Gastrocnemius medialis (tissue), 4 donors: ENCODE data around the gene CTR9. TPM values are rescaled to one million over a fixed set of nuclear protein-coding genes. Genes with fewer than 3 reads are reported as not detected.

Experiments used
- ATAC-seq, 2 donors: fragments of 150-250 bp; one replicate each; pipeline ENCODE4 v1.9.1; 2016
- DNase-seq, 2 donors: peaks; one replicate each; pipeline ENCODE4 v3.0.0-alpha.2; 2019
- H3K27ac ChIP-seq, 4 donors: fragments of 200-600 bp; sonication (generic); 1 replicate in 1 of 4; 2 replicates in 3 of 4; pipeline ENCODE4 v1.5.1; 2016 to 2018; ENCODE audit warnings: mild to moderate bottlenecking in 2 of 4, moderate library complexity in 1 of 4
- H3K27me3 ChIP-seq, 3 donors: fragments of 200-600 bp; sonication (generic) in 2 of 3; 1 replicate in 1 of 3; 2 replicates in 2 of 3; pipeline versions ENCODE4 v1.5.1 to v1.6.0; 2016 to 2019; ENCODE audit warnings: mild to moderate bottlenecking in 1 of 3, moderate library complexity in 1 of 3
- H3K36me3 ChIP-seq, 2 donors: fragments of 200-600 bp; sonication (generic) in 1 of 2; one replicate each; pipeline ENCODE4 v1.5.1; 2017 to 2018
- H3K4me1 ChIP-seq, 2 donors: fragments of 200-600 bp; sonication (generic) in 1 of 2; one replicate each; pipeline ENCODE4 v1.5.1; 2016 to 2017; ENCODE audit warnings: mild to moderate bottlenecking in 2 of 2
- H3K4me3 ChIP-seq, 4 donors: fragments of 200-600 bp; sonication (generic) in 3 of 4; 1 replicate in 1 of 4; 2 replicates in 3 of 4; pipeline ENCODE4 v1.5.1; 2016 to 2019; ENCODE audit warnings: mild to moderate bottlenecking in 2 of 4
- H3K9me3 ChIP-seq, 3 donors: fragments of 200-600 bp; sonication (generic) in 2 of 3; 1 replicate in 1 of 3; 2 replicates in 2 of 3; pipeline ENCODE4 v1.5.1; 2016 to 2019
- POLR2A ChIP-seq, 2 donors: fragments of 450-650 bp; IDR thresholded peaks; one replicate each; pipeline ENCODE4 v1.6.1; 2017; ENCODE audit warnings: antibody characterized with exemption in 2 of 2, mild to moderate bottlenecking in 2 of 2, moderate library complexity in 2 of 2
- in situ Hi-C, 4 donors: fragments of 200-750 bp; cut with MboI; loops; one replicate each; pipeline versions ENCODE4 v1.15.0 to v1.8.0; 2017; ENCODE audit warnings: low sequenced_read_pairs in 4 of 4
- intact Hi-C: fragments of 100-400 bp; cut with DNase I; formaldehyde crosslinking; loops from one replicate; pipeline ENCODE4 v1.15.1; 2023; ENCODE audit warnings: low total_unique reads
- total RNA-seq, 4 donors: library from RNA; depleted of rRNA; stranded (reverse); fragments of >200 nt; gene quantifications; one replicate each; pipeline versions ENCODE4 v1.1.0 to v1.2.3, GENCODE V29; 2016
- TF ChIP-seq, protein P1 (sequence below), 5 experiments: fragments of 450-650 bp in 3 of 5; fragments of 200-600 bp in 2 of 5; sonication (generic) in 2 of 5; IDR thresholded peaks in 4 of 5; conservative IDR thresholded peaks in 1 of 5; 1 replicate in 4 of 5; 2 replicates in 1 of 5; pipeline ENCODE4 v1.5.1; 2016 to 2019; ENCODE audit warnings: antibody characterized with exemption in 5 of 5, mild to moderate bottlenecking in 3 of 5, moderate library complexity in 3 of 5

The CTR9 gene
- total RNA-seq, 4 donors from 2014 or later, result 18.3 to 22.2 (median 20.4) TPM

DNA sequence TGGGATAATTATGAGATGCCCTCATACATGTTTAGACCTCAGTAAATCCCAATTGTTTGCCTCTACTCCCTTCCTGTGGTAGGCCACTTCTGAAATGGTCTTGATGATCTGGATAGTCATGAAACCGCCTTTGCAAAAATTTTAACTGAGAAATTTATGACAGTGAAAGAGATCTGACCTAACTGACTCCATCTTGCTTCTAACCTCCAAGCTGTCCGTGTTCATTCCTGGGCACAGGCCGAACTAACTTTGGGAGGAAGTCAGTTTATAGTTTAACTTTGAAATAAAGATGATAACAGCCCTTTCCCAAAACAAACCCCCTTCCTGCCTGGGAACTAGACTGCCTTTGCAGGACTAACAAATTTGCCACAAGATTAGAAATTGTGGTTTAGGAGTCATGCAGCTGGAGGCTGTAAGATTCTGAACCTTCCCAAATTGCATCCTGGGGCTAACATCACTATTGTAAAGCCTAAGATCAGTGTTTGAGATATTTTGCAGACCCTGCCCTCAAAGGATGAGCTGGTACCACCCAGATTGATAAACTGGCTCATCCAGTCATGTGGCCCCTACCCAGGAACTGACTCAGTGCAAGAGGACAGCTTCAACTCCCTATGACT lies 19.9 kb upstream of the CTR9 start:
- no peak for ATAC-seq
- intact Hi-C loops, result loop anchor here (5.0 to 10.0 kb wide), 5 partner anchors 54 to 976 kb away; partner anchors contain the start of genes ADM and RNF141
- Histone ChIP-seq H3K36me3 (no peaks in the 10 kb centered on the region), H3K4me3 (no peak overlapping the region), H3K9me3 (no peaks in the 10 kb centered on the region), H3K4me1 (peaks cover 15 to 18% of the 10 kb centered on the region in 2 donors), H3K27ac (no peak overlapping the region), H3K27me3 (no peaks in the 10 kb centered on the region)
- TF ChIP-seq POLR2A (IDR thresholded peaks at IDR 0.05), result no peak
- TF ChIP-seq, protein P1, sequence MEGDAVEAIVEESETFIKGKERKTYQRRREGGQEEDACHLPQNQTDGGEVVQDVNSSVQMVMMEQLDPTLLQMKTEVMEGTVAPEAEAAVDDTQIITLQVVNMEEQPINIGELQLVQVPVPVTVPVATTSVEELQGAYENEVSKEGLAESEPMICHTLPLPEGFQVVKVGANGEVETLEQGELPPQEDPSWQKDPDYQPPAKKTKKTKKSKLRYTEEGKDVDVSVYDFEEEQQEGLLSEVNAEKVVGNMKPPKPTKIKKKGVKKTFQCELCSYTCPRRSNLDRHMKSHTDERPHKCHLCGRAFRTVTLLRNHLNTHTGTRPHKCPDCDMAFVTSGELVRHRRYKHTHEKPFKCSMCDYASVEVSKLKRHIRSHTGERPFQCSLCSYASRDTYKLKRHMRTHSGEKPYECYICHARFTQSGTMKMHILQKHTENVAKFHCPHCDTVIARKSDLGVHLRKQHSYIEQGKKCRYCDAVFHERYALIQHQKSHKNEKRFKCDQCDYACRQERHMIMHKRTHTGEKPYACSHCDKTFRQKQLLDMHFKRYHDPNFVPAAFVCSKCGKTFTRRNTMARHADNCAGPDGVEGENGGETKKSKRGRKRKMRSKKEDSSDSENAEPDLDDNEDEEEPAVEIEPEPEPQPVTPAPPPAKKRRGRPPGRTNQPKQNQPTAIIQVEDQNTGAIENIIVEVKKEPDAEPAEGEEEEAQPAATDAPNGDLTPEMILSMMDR (IDR thresholded peaks at IDR 0.05 in 4 of 5, conservative IDR thresholded peaks at IDR 0.05 in 1 of 5), result no peak
- no peak for DNase-seq
- in situ Hi-C loops, result loop anchor here (5.0 to 25.0 kb wide), 7 partner anchors 186 to 969 kb away; partner anchors contain the start of gene RNF141 (in 2 of the 4)

- peak; percentile 94 to 95 for ATAC-seq
- Histone ChIP-seq H3K27me3 (no peaks in the 10 kb centered on the region), H3K27ac (peak overlapping the region; percentile 76 to 81 (median 80)), H3K36me3 (no peaks in the 10 kb centered on the region), H3K4me1 (peaks cover 15 to 20% of the 10 kb centered on the region in 2 donors), H3K4me3 (peak overlapping the region in 3 of 4 donors; percentile 19 to 35 (median 30)), H3K9me3 (no peaks in the 10 kb centered on the region)
- in situ Hi-C loops (loop anchor here (5.0 to 25.0 kb wide), 8 partner anchors 113 to 973 kb away; partner anchors contain the start of gene RNF141 (in 2 of the 4)), intact Hi-C loops (loop anchor here (1.0 to 10.0 kb wide), 7 partner anchors 111 to 981 kb away; partner anchors contain the start of genes ADM and RNF141)
- TF ChIP-seq, protein P1 (IDR thresholded peaks at IDR 0.05 in 4 of 5, conservative IDR thresholded peaks at IDR 0.05 in 1 of 5), result peak; percentile 97 to 99 (median 98)
- TF ChIP-seq POLR2A (IDR thresholded peaks at IDR 0.05), result no peak
- DNase-seq, result peak; percentile 92 to 94
Observed at GRCh38 chr11:10735481-10736475, 15.3 kb upstream of the CTR9 start.

- in situ Hi-C loops, result loop anchor here in 3 of 4 donors (25.0 kb wide), 3 partner anchors 205 to 980 kb away; partner anchors contain the start of gene RNF141 (in 1 of the 3)
- DNase-seq, result no peak
- Histone ChIP-seq H3K36me3 (no peaks in the 10 kb centered on the region), H3K27ac (no peak overlapping the region), H3K9me3 (no peaks in the 10 kb centered on the region), H3K27me3 (no peaks in the 10 kb centered on the region), H3K4me1 (peaks cover 0 to under 1% of the 10 kb centered on the region in 2 donors), H3K4me3 (no peak overlapping the region)
- intact Hi-C loops, result no loop called here
- TF ChIP-seq, protein P1 (IDR thresholded peaks at IDR 0.05 in 4 of 5, conservative IDR thresholded peaks at IDR 0.05 in 1 of 5), result no peak
- TF ChIP-seq POLR2A (IDR thresholded peaks at IDR 0.05), result no peak
- ATAC-seq, result no peak
Observed at GRCh38 chr11:10742460-10743208, 8.4 kb upstream of the CTR9 start.

DNA sequence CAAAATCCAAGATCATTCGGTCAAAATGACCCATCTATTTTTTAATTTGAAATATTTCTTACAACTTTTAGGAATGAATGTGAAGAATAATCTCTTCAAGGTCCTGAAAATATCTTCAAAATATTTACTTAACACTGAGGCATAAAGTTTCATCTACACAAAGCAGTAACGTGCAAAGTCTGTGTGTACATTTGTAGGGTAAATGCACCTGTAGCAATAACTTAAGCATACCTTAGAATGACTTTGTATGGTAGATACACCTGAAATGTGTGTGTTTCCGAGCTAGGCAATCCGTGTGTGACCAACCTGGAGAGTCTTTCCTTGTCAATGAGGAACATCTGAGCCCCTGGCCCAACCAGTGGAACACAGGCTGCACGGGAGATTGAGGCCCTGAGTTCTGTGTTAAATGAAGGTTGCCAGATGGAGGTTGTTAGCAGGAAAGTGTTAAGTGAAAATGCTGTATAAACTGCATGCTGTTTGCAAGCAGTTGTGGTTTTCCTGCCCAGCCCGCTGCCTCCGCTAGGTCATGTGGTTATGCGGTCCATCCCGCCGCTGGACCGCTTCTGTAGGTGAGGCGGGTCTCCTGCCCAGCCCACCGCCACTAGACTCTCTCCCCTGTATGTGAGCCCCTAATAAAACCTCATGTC lies 7.6 kb upstream of the CTR9 start:
- H3K27ac ChIP-seq, result no peak overlapping the region
- H3K4me3 ChIP-seq, result no peak overlapping the region
- no peaks in the 10 kb centered on the region for H3K9me3 ChIP-seq
- H3K4me1 ChIP-seq, result peaks cover 0 to 7% of the 10 kb centered on the region in 2 donors
- H3K27me3 ChIP-seq, result no peaks in the 10 kb centered on the region
- no peak for DNase-seq
- intact Hi-C loops (no loop called here), in situ Hi-C loops (loop anchor here in 3 of 4 donors (25.0 kb wide), 3 partner anchors 206 to 981 kb away; partner anchors contain the start of gene RNF141 (in 1 of the 3))
- no peak for TF ChIP-seq POLR2A (IDR thresholded peaks at IDR 0.05)
- TF ChIP-seq, protein P1 (IDR thresholded peaks at IDR 0.05 in 4 of 5, conservative IDR thresholded peaks at IDR 0.05 in 1 of 5), result no peak
- no peaks in the 10 kb centered on the region for H3K36me3 ChIP-seq
- no peak for ATAC-seq
